AG09319 (cell line): ENCODE results near the gene ZBTB20.
A peak's percentile ranks its signal among the peaks of the same experiment; 100 is the strongest.

Experiments used
- DNase-seq: peaks from one replicate; pipeline ENCODE4 v3.0.0-alpha.2; 2010; ENCODE audit warnings: low read depth; ENCODE audit errors: extremely low read depth
- TF ChIP-seq, protein P1 (sequence below): IDR thresholded peaks from 2 replicates; pipeline ENCODE4 v1.5.1; 2011; ENCODE audit warnings: low read depth, mild to moderate bottlenecking, inconsistent platforms, low read length, moderate library complexity

ZBTB20 gene

GRCh38 chr3:114711321-114711886 lies 435.7 kb downstream of the ZBTB20 start:
- TF ChIP-seq, protein P1, sequence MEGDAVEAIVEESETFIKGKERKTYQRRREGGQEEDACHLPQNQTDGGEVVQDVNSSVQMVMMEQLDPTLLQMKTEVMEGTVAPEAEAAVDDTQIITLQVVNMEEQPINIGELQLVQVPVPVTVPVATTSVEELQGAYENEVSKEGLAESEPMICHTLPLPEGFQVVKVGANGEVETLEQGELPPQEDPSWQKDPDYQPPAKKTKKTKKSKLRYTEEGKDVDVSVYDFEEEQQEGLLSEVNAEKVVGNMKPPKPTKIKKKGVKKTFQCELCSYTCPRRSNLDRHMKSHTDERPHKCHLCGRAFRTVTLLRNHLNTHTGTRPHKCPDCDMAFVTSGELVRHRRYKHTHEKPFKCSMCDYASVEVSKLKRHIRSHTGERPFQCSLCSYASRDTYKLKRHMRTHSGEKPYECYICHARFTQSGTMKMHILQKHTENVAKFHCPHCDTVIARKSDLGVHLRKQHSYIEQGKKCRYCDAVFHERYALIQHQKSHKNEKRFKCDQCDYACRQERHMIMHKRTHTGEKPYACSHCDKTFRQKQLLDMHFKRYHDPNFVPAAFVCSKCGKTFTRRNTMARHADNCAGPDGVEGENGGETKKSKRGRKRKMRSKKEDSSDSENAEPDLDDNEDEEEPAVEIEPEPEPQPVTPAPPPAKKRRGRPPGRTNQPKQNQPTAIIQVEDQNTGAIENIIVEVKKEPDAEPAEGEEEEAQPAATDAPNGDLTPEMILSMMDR = no peak
- DNase-seq = no peak

DNA sequence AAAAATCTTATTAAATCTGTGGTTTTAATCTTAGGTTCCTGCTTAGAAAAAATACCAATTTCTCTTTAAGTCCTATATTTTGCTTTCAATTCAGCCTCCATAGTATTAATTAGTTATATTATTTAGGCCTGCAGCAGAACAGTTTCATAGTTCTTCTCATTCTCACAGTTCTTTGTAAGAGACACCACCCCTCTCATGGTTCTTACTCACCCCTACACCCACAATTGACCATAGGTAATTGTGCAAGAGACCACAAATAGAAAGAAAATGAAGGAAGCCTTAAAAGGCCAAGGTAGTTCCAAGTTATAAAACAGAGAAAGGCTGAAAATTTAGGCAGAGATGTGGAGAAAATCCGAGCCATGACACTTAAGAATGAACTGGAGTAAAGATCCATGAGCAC lies 438.0 kb downstream of the ZBTB20 start:
- DNase-seq = no peak
- TF ChIP-seq, protein P1 = no peak

DNA sequence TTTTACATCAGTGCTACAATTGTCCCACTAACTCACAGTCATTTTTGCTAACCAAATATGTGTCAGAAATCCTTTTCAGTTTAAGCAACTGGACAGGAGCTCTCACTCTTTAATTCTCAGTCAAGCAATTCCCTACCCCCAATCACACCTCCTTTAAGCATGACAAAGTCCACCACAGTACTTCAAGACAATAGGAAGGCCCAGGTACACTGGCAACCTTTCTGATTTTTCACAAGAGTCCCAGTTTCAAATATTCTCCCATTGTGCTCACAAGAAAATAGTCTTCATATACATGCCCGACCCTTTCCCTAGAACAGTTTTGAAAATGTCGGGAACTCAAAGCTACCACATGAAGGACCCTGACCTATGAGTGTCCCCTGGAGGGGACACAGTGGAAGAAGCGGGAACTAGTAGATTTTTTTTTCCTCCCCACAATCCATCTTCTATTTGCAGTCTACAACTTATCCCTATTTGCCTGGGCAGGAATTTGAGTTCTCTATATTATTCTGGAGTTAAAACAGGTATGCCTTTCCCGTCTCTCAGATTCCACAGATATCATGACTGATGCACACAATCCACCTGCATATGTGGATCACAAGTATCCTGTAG lies 439.7 kb downstream of the ZBTB20 start:
- TF ChIP-seq, protein P1 = no peak
- DNase-seq = no peak

- TF ChIP-seq, protein P1 = no peak
- peak; percentile 7 for DNase-seq
Observed at GRCh38 chr3:114706591-114707232, 440.4 kb downstream of the ZBTB20 start.

DNA sequence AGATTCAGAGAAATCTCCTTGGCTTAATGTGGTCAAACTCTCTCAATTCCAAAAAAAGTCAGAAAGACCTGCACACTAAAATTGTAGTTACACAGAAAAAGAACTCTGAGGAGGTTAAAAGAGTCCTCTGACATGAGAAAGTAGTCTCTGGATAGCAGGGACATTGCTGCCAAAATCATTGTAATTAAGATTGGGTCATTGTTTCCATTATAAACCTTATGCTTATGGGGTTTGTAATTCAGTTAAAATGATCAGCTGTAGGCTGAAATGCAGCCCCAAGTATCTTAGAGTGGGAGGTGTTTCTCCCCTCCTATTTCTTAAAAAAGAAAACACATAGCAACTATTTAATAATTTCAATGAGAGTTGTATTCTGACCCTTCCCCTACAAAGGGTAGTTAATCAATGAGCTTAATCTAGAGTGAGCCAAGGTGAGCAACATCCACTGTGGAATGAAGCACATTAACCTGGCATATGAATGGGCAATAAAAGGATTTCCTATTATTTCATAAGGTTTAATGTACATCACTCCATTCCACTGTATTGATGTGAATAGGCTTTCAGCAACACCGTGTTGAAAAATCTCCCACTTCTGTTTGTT lies 446.4 kb downstream of the ZBTB20 start:
- no peak for DNase-seq
- TF ChIP-seq, protein P1 = no peak

DNA sequence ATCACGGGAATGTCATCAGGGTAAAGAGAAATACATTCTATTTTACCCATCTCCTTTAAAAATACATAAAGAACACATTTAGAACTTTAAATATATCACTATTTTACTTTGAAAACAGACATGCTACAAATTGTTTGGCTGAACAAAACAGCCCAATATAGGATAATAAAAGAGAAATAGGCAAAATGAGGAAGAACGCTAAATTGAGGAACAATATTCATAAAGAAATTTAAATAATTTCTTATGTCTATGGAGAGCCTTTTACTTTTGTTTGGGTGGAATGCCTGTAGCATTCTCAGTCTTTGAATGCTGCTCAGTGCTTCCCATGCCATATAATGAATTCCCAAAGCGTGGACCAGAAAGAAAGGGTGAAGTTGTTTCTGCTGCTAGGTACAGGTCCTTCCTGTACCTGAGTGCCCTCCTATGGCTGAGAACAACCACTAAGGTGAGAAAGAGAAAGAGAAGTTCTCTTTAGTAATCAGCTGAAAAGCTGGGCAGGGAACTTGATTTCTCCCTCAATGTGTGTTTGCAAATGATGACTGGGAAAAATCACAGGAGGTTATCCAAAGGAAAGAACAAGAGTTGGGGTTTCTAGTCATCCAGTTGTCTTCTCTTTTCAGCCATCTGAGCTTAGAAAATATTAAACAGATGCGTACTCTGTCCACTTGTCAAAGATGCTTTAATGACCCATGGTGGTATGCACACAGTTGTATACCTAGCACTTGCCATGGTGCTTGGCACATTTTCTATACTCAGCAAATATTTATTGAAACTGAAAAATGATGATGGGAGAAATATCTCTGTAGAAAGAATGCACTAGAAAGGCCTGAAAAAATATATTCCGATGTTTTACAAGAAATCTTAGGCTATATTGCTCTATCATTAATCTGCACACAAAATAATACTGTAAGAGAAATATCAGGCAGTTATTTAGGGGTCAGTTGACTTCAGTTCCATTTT lies 448.7 kb downstream of the ZBTB20 start:
- TF ChIP-seq, protein P1 = no peak
- DNase-seq = no peak
